NT2/D1 (cell line): ENCODE results near the gene MCM3.

Experiments
- YY1 ChIP-seq: IDR thresholded peaks from 2 replicates; pipeline ENCODE4 v1.6.1; 2011; ENCODE audit not compliant: insufficient read length, insufficient read depth
- ZNF274 ChIP-seq: IDR thresholded peaks from 2 replicates; pipeline ENCODE4 v1.6.1; 2011; ENCODE audit warnings: mild to moderate bottlenecking, low read depth, low read length

GRCh38 chr6:52231406-52232127 lies 53.0 kb downstream of the MCM3 start:
- TF ChIP-seq YY1 (no peak), ZNF274 (no peak)
